MM.1S (cell line): ENCODE results near the gene STARD8.
"Not testable (repeated sequence)": the region's sequence is repeated elsewhere in the genome, so short reads cannot be mapped to it uniquely, and the experiment has no call there.

ENCODE experiments used
- DNase-seq: peaks from one replicate; pipeline ENCODE4 v3.0.0-alpha.2; 2015
- H2AFZ ChIP-seq: fragments of 300-600 bp; sonication (generic); 2 replicates; pipeline ENCODE4 v1.6.0; 2016; ENCODE audit warnings: antibody characterized with exemption, low read length
- H3F3A ChIP-seq: fragments of 300-600 bp; sonication (generic); 2 replicates; pipeline ENCODE4 v1.6.1; 2016; ENCODE audit warnings: mild to moderate bottlenecking, antibody characterized with exemption, low read length, moderate library complexity, mixed read lengths; ENCODE audit not compliant: insufficient read depth
- H3K27ac ChIP-seq: fragments of 300-600 bp; sonication (generic); 2 replicates; pipeline ENCODE4 v1.5.1; 2016; ENCODE audit warnings: mild to moderate bottlenecking, low read length
- H3K27me3 ChIP-seq: fragments of 300-600 bp; sonication (generic); replicated peaks from 2 replicates; pipeline ENCODE4 v1.6.0; 2016; ENCODE audit warnings: low read length; ENCODE audit not compliant: insufficient read depth
- H3K36me3 ChIP-seq: fragments of 300-600 bp; sonication (generic); replicated peaks from 2 replicates; pipeline ENCODE4 v1.6.1; 2016; ENCODE audit warnings: mild to moderate bottlenecking, low read length, mixed read lengths; ENCODE audit not compliant: insufficient read depth
- H3K4me1 ChIP-seq: fragments of 300-600 bp; sonication (generic); 2 replicates; pipeline ENCODE4 v1.6.1; 2016; ENCODE audit warnings: low read length, mixed read lengths
- H3K4me2 ChIP-seq: fragments of 300-600 bp; sonication (generic); 2 replicates; pipeline ENCODE4 v1.6.0; 2016; ENCODE audit warnings: low read depth, low read length
- H3K4me3 ChIP-seq: fragments of 300-600 bp; sonication (generic); 2 replicates; pipeline ENCODE4 v1.5.1; 2016; ENCODE audit warnings: low read length, mixed read lengths
- H3K79me2 ChIP-seq: fragments of 300-600 bp; sonication (generic); 2 replicates; pipeline ENCODE4 v1.6.1; 2016; ENCODE audit warnings: mixed run types, low read length, mixed read lengths
- H3K9ac ChIP-seq: fragments of 300-600 bp; sonication (generic); 2 replicates; pipeline ENCODE4 v1.6.1; 2016; ENCODE audit warnings: low read length, mixed read lengths
- H3K9me2 ChIP-seq: fragments of 300-600 bp; sonication (generic); replicated peaks from 2 replicates; pipeline ENCODE4 v1.6.1; 2016; ENCODE audit warnings: mild to moderate bottlenecking, low read length, mixed read lengths; ENCODE audit not compliant: insufficient read depth
- H3K9me3 ChIP-seq: fragments of 300-600 bp; sonication (generic); replicated peaks from 2 replicates; pipeline ENCODE4 v1.6.1; 2016; ENCODE audit warnings: mild to moderate bottlenecking, low read length, mixed read lengths; ENCODE audit not compliant: insufficient read depth
- H4K20me1 ChIP-seq: fragments of 300-600 bp; sonication (generic); 2 replicates; pipeline ENCODE4 v1.6.1; 2016; ENCODE audit warnings: mild to moderate bottlenecking, low read length, moderate library complexity, mixed read lengths; ENCODE audit not compliant: insufficient read depth
- EZH2 ChIP-seq: fragments of 300-600 bp; sonication (generic); optimal IDR thresholded peaks from 2 replicates; pipeline ENCODE3; 2017; ENCODE audit warnings: low read depth, mild to moderate bottlenecking, antibody characterized with exemption, low read length, mixed read lengths
- EZH2phosphoT487 ChIP-seq: fragments of 300-600 bp; sonication (generic); IDR thresholded peaks from 2 replicates; pipeline ENCODE4 v1.6.1; 2018; ENCODE audit warnings: antibody characterized with exemption, low read length
- TF ChIP-seq, protein P1 (sequence below): fragments of 300-600 bp; sonication (generic); IDR thresholded peaks from 2 replicates; pipeline ENCODE4 v1.5.1; 2016; ENCODE audit warnings: antibody characterized with exemption, low read length, mixed read lengths

Gene STARD8

GRCh38 chrX:68647156-68647957, at the start of gene STARD8:
TSS of gene STARD8 (plus strand) at chrX:68647666. CDS start at chrX:68647883, 217 bp downstream.
- no peaks in the 10 kb centered on the region for H3K27me3 ChIP-seq
- no peak within 1 kb of the TSS for H3K9ac ChIP-seq
- H3K79me2 ChIP-seq, result no peaks in the 10 kb centered on the region
- no peak within 1 kb of the TSS for H3K4me2 ChIP-seq
- no peaks in the 10 kb centered on the region for H3K4me1 ChIP-seq
- H3F3A ChIP-seq, result no peaks in the 10 kb centered on the region
- no peaks in the 10 kb centered on the region for H3K9me3 ChIP-seq
- no peak within 1 kb of the TSS for H2AFZ ChIP-seq
- H3K36me3 ChIP-seq, result no peaks in the 10 kb centered on the region
- no peak for TF ChIP-seq EZH2phosphoT487
- no peak for TF ChIP-seq EZH2
- TF ChIP-seq, protein P1, sequence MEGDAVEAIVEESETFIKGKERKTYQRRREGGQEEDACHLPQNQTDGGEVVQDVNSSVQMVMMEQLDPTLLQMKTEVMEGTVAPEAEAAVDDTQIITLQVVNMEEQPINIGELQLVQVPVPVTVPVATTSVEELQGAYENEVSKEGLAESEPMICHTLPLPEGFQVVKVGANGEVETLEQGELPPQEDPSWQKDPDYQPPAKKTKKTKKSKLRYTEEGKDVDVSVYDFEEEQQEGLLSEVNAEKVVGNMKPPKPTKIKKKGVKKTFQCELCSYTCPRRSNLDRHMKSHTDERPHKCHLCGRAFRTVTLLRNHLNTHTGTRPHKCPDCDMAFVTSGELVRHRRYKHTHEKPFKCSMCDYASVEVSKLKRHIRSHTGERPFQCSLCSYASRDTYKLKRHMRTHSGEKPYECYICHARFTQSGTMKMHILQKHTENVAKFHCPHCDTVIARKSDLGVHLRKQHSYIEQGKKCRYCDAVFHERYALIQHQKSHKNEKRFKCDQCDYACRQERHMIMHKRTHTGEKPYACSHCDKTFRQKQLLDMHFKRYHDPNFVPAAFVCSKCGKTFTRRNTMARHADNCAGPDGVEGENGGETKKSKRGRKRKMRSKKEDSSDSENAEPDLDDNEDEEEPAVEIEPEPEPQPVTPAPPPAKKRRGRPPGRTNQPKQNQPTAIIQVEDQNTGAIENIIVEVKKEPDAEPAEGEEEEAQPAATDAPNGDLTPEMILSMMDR, result no peak
- no peak for DNase-seq
- no peaks in the 10 kb centered on the region for H4K20me1 ChIP-seq
- no peaks in the 10 kb centered on the region for H3K9me2 ChIP-seq
- H3K27ac ChIP-seq, result no peak within 1 kb of the TSS
- H3K4me3 ChIP-seq, result no peak within 1 kb of the TSS

- Histone ChIP-seq H3K9me2 (no peaks in the 10 kb centered on the region), H3F3A (no peaks in the 10 kb centered on the region), H3K9me3 (no peaks in the 10 kb centered on the region), H4K20me1 (no peaks in the 10 kb centered on the region), H3K4me3 (no peak overlapping the region), H3K4me2 (no peak overlapping the region), H3K27ac (no peak overlapping the region), H3K36me3 (no peaks in the 10 kb centered on the region), H2AFZ (no peak overlapping the region), H3K79me2 (no peaks in the 10 kb centered on the region), H3K4me1 (no peaks in the 10 kb centered on the region), H3K27me3 (no peaks in the 10 kb centered on the region), H3K9ac (no peak overlapping the region)
- TF ChIP-seq EZH2phosphoT487 (no peak), EZH2 (no peak)
- TF ChIP-seq, protein P1, result no peak
- no peak for DNase-seq
These were observed 48.6 kb upstream of the STARD8 start for GRCh38 chrX:68598841-68599240.

DNA sequence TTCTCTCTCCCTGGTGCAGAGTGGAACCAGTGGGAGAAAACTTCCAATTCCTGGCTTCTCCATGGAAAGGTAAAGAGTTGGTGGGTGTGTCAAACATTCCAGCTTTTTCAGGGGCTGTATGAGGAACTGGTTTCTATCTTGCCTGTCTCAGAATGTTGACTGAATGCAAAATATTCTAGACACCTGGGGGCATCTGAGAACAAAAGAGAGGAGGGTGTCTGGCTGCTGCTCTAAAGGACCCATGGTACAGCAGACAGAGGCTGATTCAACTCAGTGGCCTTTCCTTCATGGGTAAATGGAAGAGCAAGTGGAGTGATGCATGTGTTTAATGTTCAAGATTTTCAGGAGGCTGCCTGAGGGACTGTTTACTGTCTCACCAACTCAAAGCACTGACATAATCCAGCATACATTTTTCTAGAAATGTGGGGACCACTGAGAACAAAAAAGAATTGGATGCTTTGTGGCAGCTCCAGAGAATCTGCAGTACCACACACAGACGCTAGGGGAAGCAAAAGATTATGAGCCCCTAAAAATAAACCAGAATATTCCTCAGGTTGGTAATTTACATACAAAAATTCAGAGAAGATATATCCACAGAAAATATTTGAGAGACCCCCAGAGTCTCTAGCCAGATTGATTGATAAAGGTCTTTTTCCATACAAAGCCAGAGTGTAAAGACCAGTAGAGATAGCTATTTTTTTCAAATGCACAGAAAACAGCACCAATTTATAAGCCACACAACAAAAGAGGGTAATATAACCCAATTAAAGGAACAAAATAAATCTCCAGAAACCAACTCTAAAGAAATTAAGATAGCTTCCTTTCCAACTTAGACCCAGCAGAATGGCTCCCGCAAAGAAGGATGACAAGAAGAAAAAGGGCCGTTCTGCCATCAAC, 48.0 kb upstream of the STARD8 start:
- Histone ChIP-seq H3K27me3 (no peaks in the 10 kb centered on the region), H3K4me3 (no peak overlapping the region), H3K36me3 (no peaks in the 10 kb centered on the region), H4K20me1 (no peaks in the 10 kb centered on the region), H3K4me2 (no peak overlapping the region), H3K9ac (no peak overlapping the region), H3K27ac (no peak overlapping the region), H3K79me2 (no peaks in the 10 kb centered on the region), H3K9me2 (no peaks in the 10 kb centered on the region), H3K4me1 (no peaks in the 10 kb centered on the region), H2AFZ (no peak overlapping the region), H3K9me3 (no peaks in the 10 kb centered on the region), H3F3A (no peaks in the 10 kb centered on the region)
- DNase-seq, result no peak
- TF ChIP-seq EZH2phosphoT487, result no peak
- TF ChIP-seq, protein P1, result peak; percentile 55

DNA sequence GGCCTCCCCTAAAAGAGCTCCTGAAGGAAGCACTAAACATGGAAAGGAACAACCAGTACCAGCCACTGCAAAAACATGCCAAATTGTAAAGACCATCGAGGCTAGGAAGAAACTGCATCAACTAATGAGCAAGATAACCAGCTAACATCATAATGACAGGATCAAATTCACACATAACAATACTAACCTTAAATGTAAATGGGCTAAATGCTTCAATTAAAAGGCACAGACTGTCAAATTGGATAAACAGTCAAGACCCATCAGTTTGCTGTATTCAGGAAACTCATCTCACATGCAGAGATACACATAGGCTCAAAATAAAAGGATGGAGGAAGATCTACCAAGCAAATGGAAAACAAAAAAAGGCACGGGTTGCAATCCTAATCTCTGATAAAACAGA, 43.2 kb upstream of the STARD8 start:
- not testable (repeated sequence) for DNase-seq

GRCh38 chrX:68614733-68615132, 32.7 kb upstream of the STARD8 start:
- not testable (repeated sequence) for H3K4me2 ChIP-seq, H3F3A ChIP-seq, H3K79me2 ChIP-seq, H3K4me1 ChIP-seq, H3K9ac ChIP-seq, H3K9me2 ChIP-seq, H3K4me3 ChIP-seq, H2AFZ ChIP-seq, DNase-seq, H3K27ac ChIP-seq, H3K36me3 ChIP-seq, H3K9me3 ChIP-seq, H3K27me3 ChIP-seq, H4K20me1 ChIP-seq

More for the DNA sequence above, 43.2 kb upstream of the STARD8 start:
- not testable (repeated sequence) for H3K4me3 ChIP-seq, H3F3A ChIP-seq, H3K9ac ChIP-seq, H3K79me2 ChIP-seq, H3K4me1 ChIP-seq, H3K36me3 ChIP-seq, H4K20me1 ChIP-seq, H2AFZ ChIP-seq, H3K9me3 ChIP-seq, H3K27me3 ChIP-seq, H3K9me2 ChIP-seq, H3K27ac ChIP-seq, H3K4me2 ChIP-seq
